CD4-positive, alpha-beta T cell treated with Interleukin-17A for 1 hour (primary cell): ENCODE results near the gene FAM163B.
"Not testable (repeated sequence)": the region's sequence is repeated elsewhere in the genome, so short reads cannot be mapped to it uniquely, and the experiment has no call there.

Experiments
- DNase-seq: peaks from one replicate; pipeline ENCODE4 v3.0.0-alpha.2; 2020

Gene FAM163B

DNA sequence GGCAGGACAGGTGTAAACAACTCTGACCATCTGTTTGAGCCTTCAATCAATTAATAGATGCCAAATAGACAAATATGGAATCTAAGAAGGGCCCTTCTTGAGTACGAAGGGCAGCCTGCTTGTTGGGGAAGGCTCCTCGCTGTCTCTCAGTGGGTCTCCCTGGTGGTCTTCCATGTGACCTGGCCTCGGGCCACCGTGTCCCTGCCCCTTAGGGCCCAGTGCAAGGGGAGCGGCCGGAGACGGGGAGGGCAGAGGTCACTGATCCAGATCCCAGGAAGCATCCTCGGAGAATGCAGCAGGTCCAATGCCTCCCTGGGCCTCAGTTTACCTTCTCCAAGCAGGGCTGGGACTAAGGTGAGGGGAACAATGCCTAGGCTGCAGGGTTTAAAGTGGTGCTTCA lies 29.5 kb upstream of the FAM163B start:
- no peak for DNase-seq

DNA sequence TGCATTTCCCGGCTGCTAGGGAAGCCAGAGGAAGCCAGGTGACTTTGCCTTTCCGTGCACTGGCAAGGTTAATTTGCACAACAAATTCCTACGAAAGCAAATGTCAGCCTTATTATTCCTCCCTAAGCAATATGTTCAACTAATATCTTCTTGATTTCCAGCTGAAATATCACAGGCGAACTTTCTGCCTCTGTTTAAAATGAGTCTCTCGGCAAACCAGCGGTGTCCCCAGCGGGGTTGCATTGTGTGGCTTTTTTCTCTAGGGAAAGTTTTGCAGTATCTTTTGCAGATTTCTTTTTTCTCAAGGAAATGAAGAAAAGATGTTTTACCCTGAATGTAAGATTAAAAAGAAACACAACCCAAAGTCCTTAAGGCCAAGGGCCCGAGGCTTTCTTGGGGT lies 28.9 kb upstream of the FAM163B start:
- no peak for DNase-seq

DNA sequence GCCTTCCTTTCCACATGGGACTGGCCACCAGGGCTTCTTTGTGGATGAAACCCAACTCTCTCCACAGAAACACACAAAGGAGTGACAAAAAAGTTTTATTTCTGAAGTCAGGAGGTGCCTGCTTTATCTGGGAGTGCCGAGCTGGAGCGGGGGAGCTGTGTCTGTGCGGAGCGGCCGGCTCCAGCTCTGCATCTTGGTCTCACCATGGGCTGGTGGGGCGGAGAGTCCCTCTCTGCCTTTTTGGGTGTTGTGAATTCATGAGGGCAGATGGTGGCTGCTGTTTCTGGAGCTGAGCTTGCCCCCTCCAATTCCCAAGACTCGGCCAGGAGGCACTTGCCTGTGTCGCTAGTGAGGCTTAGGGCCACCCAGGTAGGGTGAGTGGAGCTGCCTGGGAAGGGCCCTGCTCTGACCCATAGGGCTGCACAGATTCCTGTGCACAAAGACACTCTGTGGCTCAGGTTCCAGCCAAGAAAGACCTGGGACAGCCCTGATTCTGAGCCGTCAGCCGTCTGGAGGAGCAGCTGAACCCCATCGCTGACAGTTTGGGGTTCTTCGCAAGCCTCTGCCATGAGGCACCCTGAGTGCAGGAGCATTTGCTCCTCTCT lies 28.4 kb upstream of the FAM163B start:
- no peak for DNase-seq

DNA sequence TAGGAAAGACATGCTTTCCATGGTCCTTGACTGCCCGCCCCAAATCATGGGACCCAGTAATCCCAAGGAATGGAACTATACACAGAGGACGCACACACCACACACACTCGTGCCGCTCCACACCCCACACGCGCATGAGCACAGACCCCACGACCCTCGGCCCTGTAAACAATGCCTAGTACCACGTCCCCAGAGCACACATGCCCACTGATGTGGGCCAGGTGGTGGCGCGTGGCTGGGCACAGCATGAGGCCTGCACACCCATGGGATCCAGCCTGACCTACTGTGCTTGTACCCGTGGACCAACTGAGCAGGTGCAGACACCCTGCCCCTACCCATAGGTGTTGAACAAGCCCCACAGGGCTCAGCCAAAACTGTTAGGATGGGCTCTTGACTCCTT lies 27.7 kb upstream of the FAM163B start:
- DNase-seq = no peak

DNA sequence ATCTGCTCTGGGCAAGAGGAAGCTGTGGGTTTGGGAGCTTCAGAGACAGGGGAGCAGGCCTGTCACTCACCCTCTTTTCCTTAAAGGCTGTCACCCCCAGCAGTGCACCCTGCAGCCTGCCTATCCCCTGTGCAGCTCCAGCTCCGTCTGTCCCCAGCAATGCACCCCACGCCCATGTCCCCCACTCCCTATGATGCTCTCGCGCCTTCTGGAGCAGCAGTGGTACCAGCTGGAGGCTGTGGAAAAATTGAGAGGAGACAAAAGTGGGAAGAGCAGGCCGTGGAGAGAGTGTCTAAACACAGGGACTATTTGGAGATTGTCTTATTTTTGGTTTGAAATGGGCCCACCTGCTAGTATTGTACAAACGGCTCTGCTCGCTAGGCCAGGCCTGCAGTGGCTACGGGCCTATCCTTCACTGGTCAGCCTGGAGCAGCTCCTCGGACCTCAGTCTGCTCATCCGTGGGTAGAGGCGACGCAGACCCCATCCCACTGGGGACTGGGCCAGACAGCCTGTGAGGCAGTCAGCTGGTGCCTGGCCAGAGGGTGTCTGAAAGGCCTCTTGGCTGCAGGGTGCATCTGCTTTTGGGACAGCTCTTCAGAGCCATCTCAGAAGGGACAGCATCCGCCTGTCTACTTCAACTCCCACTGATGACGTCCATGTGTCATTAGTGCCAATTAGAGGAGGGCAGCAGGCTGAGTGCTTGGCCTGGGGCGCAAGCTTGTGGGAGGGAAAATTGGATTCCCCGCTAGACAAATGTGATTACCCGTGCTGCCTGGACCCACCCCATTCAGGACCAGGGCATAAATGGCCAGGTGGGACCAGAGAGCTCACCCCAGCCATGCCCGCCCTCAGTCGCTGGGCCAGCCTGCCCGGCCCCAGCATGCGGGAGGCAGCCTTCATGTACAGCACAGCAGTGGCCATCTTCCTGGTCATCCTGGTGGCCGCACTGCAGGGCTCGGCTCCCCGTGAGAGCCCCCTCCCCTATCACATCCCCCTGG lies 26.6 kb upstream of the FAM163B start, which contains the start of gene DBH:
Gene DBH (plus strand): TSS at position 831 of the 999 bp plus-strand sequence. CDS start 9 bp downstream, at position 840.
- DNase-seq = no peak

DNA sequence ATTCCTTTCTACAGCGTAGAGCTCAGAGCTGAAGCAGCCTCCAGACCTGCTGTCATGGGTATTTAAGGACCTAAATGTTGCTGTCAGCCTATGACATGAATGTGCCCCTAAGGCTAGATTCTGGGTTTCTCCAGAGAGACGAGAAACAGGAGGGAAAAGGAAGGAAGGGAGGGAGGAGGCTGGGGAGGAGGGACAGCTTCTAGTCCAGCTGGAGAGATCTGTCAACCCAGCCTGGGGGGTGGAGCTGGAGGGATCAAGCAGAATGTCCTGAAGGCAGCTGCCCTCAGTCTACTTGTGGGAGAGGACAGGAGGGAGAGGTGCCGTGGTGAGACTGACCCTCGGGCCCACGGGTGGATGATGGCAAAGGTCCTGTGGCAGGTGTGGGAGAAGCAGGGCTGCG lies 25.9 kb upstream of the FAM163B start:
- DNase-seq = no peak

DNA sequence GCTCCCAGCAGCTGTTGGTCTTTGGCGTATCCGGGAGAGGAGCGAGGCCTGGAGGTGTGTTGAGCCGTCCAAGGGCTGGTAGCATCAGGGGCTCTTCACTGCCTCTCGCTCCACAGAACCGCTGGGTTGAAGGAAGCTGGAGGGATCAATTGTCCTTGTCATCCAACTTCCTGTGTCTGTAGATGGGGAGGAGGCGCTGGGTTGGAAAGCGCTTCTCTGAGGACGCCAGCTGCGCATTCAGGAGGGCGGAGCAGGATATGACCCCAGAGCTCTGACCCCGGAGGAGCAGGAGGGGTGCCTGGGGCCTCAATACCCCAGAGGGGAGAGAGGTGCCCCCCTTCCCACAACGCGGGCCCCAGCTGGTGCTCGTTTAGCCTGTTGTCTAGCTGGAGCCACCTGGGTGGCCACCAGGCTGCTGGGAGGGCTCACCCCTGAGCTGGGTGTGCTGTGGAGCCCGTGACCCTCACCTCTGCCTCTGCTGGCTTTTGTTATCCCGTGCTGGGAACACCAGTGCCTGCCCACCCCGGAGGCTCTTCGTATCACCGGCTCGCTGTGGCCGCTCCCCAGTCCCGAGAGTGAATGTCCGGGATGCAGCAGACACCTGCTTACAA lies 25.0 kb upstream of the FAM163B start:
- no peak for DNase-seq

DNA sequence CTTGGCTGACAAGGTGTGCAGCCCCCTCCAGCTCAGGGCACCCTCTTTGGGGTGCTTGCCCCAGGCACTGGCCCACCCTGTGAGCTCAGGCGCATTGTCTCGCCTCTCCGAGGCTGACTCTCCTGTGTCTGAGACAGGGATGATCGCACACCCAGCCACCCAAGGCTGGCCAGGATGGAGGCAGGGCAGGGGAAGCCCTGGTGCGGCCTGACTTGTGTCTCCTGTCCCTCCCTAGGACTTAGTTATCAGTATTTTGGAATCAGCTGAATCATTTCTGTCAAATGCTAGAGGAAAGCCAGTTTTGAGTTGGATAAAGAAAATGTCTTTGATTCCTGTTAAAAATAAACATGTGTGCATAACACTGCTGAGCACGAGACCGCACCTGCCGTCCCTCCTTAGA lies 24.5 kb upstream of the FAM163B start:
- no peak for DNase-seq

DNA sequence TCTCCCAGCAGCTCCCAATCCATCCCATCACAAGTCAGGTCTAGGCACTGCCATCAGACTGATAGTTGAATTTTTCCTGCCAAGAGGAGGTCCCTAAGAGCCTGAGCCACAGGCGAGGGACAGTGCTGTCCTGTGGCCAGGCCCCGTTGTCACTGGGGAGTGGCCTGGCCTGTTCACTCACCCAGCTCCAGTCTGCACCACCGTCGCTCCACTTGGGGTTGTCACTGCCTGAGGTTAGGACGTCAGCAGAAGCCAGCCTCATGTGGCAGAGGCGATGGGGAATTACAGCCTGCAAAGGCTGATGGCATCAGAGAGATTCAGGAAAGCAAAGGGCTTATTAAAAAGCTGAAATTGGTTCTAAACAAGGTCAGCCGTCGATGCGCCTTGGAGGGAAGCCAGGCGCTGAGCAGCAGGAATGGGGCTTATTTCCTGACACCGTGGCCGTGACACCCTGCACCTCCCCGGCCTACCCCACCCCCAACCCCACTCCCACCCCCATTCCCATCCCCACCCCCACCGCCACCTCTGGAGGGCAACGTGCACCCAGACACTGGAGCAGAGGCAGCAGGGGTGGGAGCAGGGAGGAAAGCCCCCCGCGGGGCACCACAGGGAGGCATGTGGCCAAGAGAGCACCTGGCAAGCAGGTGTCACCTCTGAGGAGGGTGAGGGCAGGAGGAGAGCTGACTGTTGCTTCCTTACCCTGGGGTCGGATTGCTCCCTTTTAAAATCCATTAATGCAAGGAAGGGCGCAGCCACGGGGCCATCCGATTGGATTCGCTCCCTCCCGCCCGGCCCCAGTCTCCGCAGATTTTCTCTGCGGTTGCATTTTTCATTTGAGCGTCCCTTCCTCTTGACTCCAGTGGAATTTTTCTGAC lies 23.9 kb upstream of the FAM163B start:
- DNase-seq = no peak

DNA sequence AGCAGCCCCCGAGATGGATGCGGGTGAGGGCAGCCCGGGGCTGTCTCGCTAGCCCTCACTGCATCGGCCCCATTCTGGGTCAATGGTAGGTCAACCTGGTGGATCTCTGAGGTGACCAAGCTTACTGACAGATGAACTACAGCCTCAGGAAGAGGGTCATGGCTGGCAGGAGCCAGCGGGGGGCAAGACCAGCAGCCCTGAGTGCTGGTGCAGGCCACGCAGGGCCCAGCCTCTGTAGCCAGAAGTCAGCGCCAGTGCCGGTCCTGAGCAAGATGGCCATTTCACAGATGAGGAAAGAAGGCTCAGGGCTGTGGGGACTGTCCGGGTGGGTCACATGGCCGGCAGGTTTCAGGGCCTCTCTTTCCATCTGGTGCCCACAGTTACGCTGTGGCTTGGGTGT lies 21.9 kb upstream of the FAM163B start:
- DNase-seq = no peak

DNA sequence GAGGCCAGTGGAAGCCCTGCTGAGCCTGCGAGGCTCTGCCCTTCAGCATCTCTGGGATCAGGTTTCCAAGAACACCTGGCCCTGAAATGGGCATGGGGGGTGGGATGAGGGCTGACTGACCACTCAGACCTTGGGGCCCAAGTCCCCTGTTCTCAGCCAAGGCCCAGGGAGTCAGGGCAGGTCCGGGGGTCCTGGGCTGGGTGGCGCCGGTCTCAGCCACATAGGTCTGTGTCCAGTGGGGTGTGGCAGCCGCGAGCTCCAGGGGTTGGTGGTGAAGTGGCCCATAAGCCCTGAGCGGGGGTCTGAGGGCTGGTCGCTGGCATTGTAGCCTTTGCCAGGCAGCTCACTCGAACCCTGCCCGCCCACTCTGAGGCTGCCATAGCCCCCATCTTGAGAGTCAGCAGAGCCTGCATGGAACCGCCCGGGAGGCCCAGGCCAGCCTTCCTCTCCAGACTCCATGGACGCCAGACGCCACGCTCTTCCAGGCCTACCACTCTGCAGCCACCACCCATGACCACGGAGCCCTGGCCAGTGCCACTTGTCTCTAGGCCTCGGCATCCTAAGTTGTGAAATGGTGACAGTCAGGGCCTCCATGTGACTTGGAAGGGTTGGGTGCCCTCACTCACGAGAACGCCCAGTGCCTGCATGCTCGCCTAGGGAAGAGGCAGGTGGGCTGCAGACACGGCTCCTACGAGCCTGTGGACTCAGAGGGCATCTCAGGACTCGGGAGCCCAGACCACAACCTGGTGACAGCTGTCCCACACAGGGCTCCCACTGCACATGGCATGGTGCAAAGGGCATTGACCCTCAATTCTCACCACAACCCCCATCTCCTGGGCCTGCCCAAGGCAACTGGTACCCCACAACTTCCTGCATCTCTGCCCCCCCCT lies 20.3 kb upstream of the FAM163B start:
- no peak for DNase-seq

DNA sequence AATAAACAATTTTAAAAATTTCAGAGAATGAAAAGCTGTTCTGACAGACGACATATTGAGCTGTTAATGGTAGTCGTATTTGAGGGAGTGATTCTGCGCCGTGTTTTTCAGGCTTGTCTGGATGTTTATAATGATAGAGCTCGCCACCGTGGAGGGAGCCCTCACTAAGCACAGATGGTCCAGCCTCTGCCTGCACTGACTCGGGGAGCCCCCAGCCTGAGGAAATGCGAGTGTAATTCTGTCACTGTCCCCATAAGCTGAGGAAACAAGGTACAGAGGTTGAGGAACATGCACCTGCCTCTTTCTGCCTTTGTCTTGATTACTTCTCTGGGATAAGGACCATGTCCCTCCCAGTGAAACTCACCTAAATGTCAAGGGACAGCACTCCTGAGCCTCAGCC lies 19.6 kb upstream of the FAM163B start:
- DNase-seq = no peak

DNA sequence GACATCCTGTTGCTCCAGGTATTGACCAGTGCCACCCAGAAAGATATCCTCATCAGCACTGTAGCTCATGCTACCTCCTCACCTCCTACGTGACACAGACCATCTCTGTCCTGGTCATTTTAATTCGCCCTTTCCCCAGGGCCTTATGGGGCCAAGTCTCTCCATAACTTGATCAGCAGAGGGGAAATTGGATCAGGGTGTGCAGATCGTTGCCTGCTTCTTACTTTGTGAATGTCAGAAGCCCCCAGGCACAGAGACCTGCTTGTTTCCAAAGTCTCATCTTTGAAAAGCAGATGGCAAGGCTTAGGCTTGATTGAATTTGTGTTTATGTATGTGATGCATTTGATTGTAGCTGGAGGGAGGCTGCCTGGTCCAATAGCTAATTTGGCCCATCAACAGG lies 18.2 kb upstream of the FAM163B start:
- DNase-seq = no peak

DNA sequence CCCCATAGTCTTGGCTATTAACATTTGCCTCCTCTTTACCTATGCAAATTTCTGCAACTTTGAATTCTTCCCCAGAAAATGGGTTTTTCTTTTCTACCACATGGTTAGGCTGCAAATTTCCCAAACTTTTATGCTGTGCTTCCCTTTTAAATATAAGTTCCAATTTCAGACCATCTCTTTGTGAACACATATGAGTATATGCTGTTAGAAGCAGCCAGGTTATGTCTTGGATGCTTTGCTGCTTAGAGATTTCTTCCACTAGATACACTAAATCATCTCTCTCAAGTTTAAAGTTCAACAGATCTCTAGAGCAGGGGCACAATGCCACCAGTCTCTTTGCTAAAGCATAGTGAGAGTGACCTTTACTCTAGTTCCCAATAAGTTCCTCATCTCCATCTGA lies 16.8 kb upstream of the FAM163B start:
- not testable (repeated sequence) for DNase-seq

DNA sequence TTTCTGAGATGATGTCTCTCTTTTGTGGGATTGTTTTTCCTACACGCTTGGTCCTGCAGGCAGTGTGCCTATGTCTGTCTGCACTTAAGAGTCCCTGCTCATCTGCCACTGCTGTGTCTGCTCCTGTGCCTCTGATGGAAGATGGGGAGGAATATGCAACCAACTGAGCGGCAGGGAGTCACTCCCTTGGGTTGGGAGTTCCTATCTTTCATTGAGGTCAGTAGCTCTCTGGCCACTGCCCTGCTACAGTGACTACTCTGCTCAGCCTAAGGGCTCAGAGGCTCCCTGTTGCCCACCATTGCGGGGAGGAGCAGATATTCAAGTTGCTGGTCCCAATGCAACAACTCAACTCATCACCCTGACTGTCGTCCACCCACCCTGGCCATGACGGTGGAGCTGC lies 13.4 kb upstream of the FAM163B start:
- DNase-seq = no peak

DNA sequence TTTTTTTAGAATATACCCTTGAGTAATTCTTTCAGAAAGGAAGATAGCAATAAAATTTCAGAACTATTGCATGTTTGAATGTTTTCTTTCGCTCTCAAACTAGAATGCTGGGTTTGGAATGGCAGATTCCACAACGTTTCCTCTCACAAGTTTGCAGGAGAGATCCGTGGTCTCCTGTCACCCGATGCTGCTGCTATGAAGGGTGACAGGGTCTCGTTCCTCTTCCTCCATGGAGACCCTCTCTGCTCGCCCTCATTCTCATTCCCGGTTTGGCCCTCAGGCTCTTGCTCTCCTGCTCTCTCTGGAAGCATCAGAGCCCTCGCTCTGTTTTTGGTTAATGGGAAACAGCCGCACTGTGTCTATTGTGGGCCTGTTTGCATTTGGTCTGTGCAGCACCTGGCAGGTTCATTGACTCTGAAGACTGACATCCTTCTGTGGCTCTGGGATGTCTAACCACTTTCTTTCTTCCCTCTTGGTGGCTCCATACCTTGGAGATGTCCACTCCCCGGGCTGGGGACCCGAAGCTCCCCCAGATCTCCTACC lies 12.6 kb upstream of the FAM163B start:
- DNase-seq = no peak

DNA sequence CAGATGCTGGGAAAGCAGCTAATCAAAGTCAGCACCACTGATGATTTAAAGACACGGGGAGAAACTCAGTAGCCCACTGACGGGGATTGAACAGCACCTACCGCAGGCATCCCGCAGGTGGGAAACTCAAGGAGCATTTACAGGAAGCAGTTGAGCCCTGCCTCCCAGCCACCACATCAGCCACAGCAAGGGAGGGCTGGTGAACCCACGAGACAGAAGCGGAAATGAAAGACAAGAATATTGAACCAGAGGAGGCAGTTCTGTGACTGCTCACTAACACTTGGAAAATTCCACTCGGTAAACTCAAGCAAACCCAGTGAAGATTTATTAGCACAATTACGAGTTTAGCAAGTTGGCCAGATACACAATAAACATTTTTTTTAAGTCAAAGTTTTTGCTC lies 10.6 kb upstream of the FAM163B start:
- peak; percentile 57 for DNase-seq

DNA sequence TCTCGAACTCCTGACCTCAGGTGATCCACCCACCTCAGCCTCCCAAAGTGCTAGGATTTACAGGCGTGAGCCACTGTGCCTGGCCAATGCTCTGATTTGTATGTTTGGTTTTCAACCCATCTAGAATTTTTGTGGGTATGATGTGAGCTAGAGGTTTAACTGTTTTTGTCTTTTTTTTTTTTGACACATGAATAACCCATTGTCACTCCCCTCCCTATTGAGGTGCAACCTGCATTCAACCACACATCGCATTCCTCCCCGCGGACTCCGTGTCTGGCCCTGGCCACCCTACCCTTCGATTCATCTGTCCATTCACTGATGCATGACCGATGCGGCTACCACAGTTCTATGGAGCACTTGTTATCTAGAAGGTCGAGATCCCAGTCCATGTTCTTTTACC lies 9.5 kb upstream of the FAM163B start:
- DNase-seq = no peak

DNA sequence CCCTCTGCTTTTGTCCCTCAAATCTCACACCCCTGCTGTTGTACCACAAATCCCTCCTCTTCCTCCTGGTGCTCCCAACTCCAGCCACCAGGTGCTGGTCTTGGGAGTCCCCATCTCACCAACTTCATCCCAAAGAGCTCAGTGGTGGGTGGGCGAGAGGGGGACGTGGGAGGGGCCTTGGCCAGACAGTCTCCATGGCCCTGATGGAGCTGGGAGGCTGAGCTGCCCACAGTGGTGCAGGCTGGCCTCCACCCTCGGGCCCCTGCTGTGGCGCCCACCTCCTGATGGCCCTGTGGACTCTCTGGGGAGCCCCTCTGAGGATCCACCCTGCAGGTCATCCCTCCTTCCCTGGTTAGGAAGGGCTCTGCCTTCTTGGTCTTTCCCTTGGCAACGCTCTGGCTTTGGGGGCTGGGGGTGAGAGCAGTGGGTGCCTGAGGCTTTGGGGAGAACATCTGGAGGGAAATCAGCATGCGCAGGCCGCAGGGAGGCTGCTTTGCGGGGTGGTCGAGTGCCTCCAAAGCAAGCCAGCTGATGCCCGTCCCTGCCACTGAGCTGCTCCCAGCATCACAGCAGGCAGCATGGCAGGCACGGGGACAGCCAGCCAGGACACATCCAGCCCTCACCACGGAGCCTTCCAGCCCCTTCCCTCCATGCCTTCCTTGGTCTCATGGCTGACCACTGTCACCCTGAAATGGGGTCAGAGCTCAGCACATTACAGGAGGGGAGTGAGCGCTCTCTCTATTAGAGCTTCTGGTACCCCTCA lies 7.6 kb upstream of the FAM163B start:
- DNase-seq = no peak

DNA sequence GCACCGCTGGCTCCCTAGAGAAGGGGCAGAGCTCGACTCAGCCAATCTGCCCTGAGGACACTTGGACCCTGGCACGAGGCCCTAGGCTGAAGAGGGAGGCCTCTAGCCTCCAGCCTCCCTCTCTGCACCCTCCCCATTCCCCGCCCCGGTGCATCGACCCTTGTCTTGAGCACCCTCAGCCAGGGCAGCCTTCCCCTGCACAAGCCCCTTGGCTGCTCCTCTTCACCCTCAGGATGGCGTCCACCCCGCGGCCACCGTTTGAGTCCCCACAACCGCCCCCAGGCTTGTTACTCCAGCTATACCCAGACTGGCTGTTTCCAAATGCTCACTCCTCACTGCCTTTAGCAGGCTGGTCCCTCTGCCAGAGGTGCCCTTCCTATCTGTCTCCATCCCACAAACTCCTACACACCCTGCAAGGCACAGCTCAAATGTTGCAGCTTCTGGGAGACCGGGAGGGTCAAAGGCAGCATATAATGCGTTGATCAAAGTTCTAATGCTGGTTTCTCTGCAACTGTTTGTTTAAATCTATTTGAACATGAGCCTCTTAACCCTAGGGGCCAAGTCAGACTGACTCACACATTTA lies 6.5 kb upstream of the FAM163B start:
- no peak for DNase-seq
